SU-DHL-6 (cell line): ENCODE measurements around the gene SCARB2.
"Not testable (repeated sequence)": the region's sequence is repeated elsewhere in the genome, so short reads cannot be mapped to it uniquely, and the experiment has no call there.

Experiments used
- H2AFZ ChIP-seq: fragments of 200-600 bp; sonication (generic); 2 replicates; pipeline ENCODE4 v1.6.1; 2014; ENCODE audit warnings: low read depth, mild to moderate bottlenecking, moderate library complexity, mixed read lengths, antibody characterized with exemption, low read length; ENCODE audit not compliant: severe bottlenecking
- H3F3A ChIP-seq: fragments of 200-600 bp; shearing (Covaris generic); 2 replicates; pipeline ENCODE4 v1.6.0; 2016; ENCODE audit warnings: antibody characterized with exemption, mild to moderate bottlenecking; ENCODE audit not compliant: insufficient read depth
- H3K27ac ChIP-seq: fragments of 200-600 bp; sonication (generic); 2 replicates; pipeline ENCODE4 v1.5.1; 2016; ENCODE audit warnings: low read depth, mild to moderate bottlenecking, low read length, moderate library complexity, mixed read lengths
- H3K27me3 ChIP-seq: fragments of 200-600 bp; sonication (generic), shearing (Covaris generic); 2 replicates; pipeline ENCODE4 v1.6.0; 2014; ENCODE audit warnings: mild to moderate bottlenecking, low read length
- H3K36me3 ChIP-seq: fragments of 200-600 bp; sonication (generic); 2 replicates; pipeline ENCODE4 v1.6.1; 2014; ENCODE audit warnings: mild to moderate bottlenecking, low read length, mixed read lengths
- H3K4me2 ChIP-seq: fragments of 300-600, 200-600 bp; shearing (Covaris generic), sonication (generic); 2 replicates; pipeline ENCODE4 v1.6.0; 2014; ENCODE audit warnings: low read length, low read depth, mild to moderate bottlenecking; ENCODE audit not compliant: poor library complexity, severe bottlenecking
- H3K4me3 ChIP-seq: fragments of 200-600 bp; sonication (generic); 2 replicates; pipeline ENCODE4 v1.5.1; 2014; ENCODE audit warnings: antibody characterized with exemption, low read length, mild to moderate bottlenecking, mixed read lengths; ENCODE audit not compliant: insufficient read depth, poor library complexity, severe bottlenecking
- H3K79me2 ChIP-seq: fragments of 200-600 bp; sonication (generic); 2 replicates; pipeline ENCODE4 v1.6.1; 2014; ENCODE audit warnings: mild to moderate bottlenecking, low read length, moderate library complexity; ENCODE audit not compliant: insufficient read depth
- H3K9ac ChIP-seq: fragments of 200-600 bp; sonication (generic); 2 replicates; pipeline ENCODE4 v1.7.0; 2014; ENCODE audit warnings: mild to moderate bottlenecking, low read length
- H3K9me2 ChIP-seq: fragments of 200-600 bp; sonication (generic); replicated peaks from 2 replicates; pipeline ENCODE4 v1.6.1; 2014; ENCODE audit warnings: low read length; ENCODE audit not compliant: insufficient read depth
- H3K9me3 ChIP-seq: fragments of 200-600 bp; sonication (generic); 2 replicates; pipeline ENCODE4 v1.6.1; 2014; ENCODE audit warnings: low read length, mixed read lengths; ENCODE audit not compliant: insufficient read depth
- H4K20me1 ChIP-seq: fragments of 200-600 bp; sonication (generic); 2 replicates; pipeline ENCODE4 v1.6.1; 2014; ENCODE audit warnings: low read depth, mild to moderate bottlenecking, antibody characterized with exemption, low read length, moderate library complexity, mixed read lengths
- EZH2phosphoT487 ChIP-seq: fragments of 200-600 bp; sonication (generic), shearing (Covaris generic); conservative IDR thresholded peaks from 2 replicates; pipeline ENCODE4 v1.6.1; 2018; ENCODE audit warnings: mild to moderate bottlenecking, antibody characterized with exemption, low read length, moderate library complexity, mixed read lengths
- TF ChIP-seq, protein P1 (sequence below): fragments of 200-600 bp; sonication (generic); IDR thresholded peaks from one replicate; pipeline ENCODE4 v1.5.1; 2017; ENCODE audit warnings: antibody characterized with exemption, mild to moderate bottlenecking, low read length, moderate library complexity; ENCODE audit not compliant: insufficient read depth, poor library complexity, severe bottlenecking

Gene SCARB2

DNA sequence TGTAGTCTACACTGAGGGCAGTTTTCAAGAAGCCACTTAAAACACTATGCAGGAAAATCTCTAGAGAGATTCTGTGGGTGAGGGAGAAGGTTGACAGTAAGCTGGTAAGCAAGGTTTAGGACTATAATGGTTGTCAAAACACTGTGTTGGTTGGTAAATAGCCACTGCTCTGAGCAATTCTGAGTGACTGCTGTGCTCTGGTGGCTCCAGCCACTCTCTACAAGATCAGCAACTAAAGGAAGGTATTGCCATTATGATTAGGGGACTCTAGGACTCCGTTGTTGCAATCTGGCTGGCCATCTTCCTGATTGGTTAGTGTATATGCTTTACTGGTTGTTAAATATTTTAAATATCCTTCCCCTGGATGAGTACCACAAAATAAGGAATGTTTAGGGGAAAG lies 32.4 kb upstream of the SCARB2 start:
- Histone ChIP-seq H3K27ac (no peak overlapping the region), H3K9ac (no peak overlapping the region), H3K79me2 (no peaks in the 10 kb centered on the region), H3F3A (no peaks in the 10 kb centered on the region), H3K4me3 (no peak overlapping the region), H3K36me3 (no peaks in the 10 kb centered on the region), H2AFZ (no peak overlapping the region), H3K4me2 (no peak overlapping the region), H3K27me3 (no peaks in the 10 kb centered on the region), H3K9me3 (no peaks in the 10 kb centered on the region), H4K20me1 (no peaks in the 10 kb centered on the region), H3K9me2 (no peaks in the 10 kb centered on the region)
- TF ChIP-seq, protein P1, sequence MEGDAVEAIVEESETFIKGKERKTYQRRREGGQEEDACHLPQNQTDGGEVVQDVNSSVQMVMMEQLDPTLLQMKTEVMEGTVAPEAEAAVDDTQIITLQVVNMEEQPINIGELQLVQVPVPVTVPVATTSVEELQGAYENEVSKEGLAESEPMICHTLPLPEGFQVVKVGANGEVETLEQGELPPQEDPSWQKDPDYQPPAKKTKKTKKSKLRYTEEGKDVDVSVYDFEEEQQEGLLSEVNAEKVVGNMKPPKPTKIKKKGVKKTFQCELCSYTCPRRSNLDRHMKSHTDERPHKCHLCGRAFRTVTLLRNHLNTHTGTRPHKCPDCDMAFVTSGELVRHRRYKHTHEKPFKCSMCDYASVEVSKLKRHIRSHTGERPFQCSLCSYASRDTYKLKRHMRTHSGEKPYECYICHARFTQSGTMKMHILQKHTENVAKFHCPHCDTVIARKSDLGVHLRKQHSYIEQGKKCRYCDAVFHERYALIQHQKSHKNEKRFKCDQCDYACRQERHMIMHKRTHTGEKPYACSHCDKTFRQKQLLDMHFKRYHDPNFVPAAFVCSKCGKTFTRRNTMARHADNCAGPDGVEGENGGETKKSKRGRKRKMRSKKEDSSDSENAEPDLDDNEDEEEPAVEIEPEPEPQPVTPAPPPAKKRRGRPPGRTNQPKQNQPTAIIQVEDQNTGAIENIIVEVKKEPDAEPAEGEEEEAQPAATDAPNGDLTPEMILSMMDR: no peak
- TF ChIP-seq EZH2phosphoT487: no peak

GRCh38 chr4:76243877-76244276 lies 30.3 kb upstream of the SCARB2 start:
- H3K36me3 ChIP-seq, H3K4me2 ChIP-seq, H3K27me3 ChIP-seq, H3K9me2 ChIP-seq, H4K20me1 ChIP-seq, H3F3A ChIP-seq, H2AFZ ChIP-seq, H3K27ac ChIP-seq, H3K79me2 ChIP-seq, H3K9me3 ChIP-seq, H3K4me3 ChIP-seq, H3K9ac ChIP-seq: not testable (repeated sequence)

DNA sequence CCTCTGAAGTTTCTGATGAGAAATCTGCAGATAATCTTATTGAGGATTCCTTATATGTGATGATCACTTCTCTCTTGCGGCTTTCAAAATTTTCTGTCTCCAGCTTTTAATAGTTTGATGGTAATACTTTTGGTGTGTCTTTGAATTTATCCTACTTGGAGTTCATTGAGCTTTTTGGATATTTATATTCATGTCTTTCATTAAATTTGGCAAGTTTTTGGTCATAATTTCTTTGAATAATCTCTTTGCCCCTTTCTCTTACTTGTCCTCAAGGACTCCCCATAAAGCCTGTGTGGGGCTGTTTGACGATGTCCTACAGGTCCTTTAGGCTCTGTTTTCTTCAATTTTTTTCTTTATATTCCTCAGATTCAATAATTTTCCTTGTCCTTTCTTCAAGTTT lies 26.6 kb upstream of the SCARB2 start:
- H3K36me3 ChIP-seq: no peaks in the 10 kb centered on the region
- H3K4me2 ChIP-seq: no peak overlapping the region
- H4K20me1 ChIP-seq: no peaks in the 10 kb centered on the region
- H3K27ac ChIP-seq: no peak overlapping the region
- no peaks in the 10 kb centered on the region for H3F3A ChIP-seq
- H3K27me3 ChIP-seq: no peaks in the 10 kb centered on the region
- no peak overlapping the region for H2AFZ ChIP-seq
- no peaks in the 10 kb centered on the region for H3K9me2 ChIP-seq
- H3K9me3 ChIP-seq: no peaks in the 10 kb centered on the region
- H3K9ac ChIP-seq: no peak overlapping the region
- no peaks in the 10 kb centered on the region for H3K79me2 ChIP-seq
- TF ChIP-seq, protein P1: no peak
- no peak for TF ChIP-seq EZH2phosphoT487
- H3K4me3 ChIP-seq: no peak overlapping the region

DNA sequence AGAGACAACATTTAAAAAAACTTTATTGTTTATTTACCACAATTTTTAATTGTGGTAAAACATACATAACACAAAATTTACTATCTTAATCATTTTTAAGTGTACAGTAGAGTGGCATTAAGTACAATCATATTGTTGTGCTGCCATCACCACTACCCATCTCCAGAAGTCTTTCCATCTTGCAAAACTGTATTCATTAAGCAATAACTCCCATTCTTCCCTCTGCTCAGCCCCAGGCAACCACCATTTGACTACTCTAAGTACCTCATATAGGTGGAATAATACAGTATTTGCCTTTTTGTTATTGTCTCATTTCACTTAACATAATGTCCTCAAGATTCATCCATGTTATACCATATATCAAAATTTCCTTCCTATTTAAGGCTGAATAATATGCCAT lies 25.1 kb upstream of the SCARB2 start:
- Histone ChIP-seq H4K20me1 (no peaks in the 10 kb centered on the region), H3K4me2 (no peak overlapping the region), H3K27ac (no peak overlapping the region), H3K9me2 (no peaks in the 10 kb centered on the region), H3K36me3 (no peaks in the 10 kb centered on the region), H3K27me3 (no peaks in the 10 kb centered on the region), H3K9ac (no peak overlapping the region), H3K4me3 (no peak overlapping the region), H3K79me2 (no peaks in the 10 kb centered on the region), H2AFZ (no peak overlapping the region), H3K9me3 (no peaks in the 10 kb centered on the region), H3F3A (no peaks in the 10 kb centered on the region)
- TF ChIP-seq, protein P1: no peak
- TF ChIP-seq EZH2phosphoT487: no peak
